SK-N-MC (cell line): ENCODE data around the gene PROKR1.
"Not testable (repeated sequence)": the region's sequence is repeated elsewhere in the genome, so short reads cannot be mapped to it uniquely, and the experiment has no call there.

Source experiments
- EZH2 ChIP-seq: fragments of 200-600 bp; sonication (generic); IDR thresholded peaks from one replicate; pipeline ENCODE4 v1.6.1; 2017; ENCODE audit warnings: antibody characterized with exemption
- FOXP2 ChIP-seq: optimal IDR thresholded peaks from 2 replicates; pipeline ENCODE3; 2011; ENCODE audit warnings: mild to moderate bottlenecking, moderate library complexity; ENCODE audit not compliant: insufficient read depth; ENCODE audit errors: extremely low read length, control extremely low read depth
- POLR2AphosphoS5 ChIP-seq: IDR thresholded peaks from 2 replicates; pipeline ENCODE4 v1.6.1; 2012; ENCODE audit warnings: mild to moderate bottlenecking, low read depth, low read length, borderline replicate concordance

DNA sequence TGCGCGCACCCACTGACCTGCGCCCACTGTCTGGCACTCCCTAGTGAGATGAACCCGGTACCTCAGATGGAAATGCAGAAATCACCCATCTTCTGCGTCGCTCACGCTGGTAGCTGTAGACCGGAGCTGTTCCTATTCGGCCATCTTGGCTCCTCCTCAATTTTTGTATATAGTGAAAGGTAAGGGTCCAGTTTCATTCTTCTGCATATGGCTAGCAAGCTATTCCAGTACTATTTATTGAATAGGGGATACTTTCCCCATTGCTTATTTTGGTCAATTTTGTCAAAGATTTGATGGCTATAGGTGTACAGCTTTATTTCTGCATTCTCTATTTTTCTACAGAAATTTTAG, 36.5 kb downstream of the PROKR1 start:
- not testable (repeated sequence) for TF ChIP-seq EZH2, POLR2AphosphoS5, FOXP2
